ENCODE measurements around the gene PRAMEF20.
"Not testable (repeated sequence)": the region's sequence is repeated elsewhere in the genome, so short reads cannot be mapped to it uniquely, and the experiment has no call there.

DNA sequence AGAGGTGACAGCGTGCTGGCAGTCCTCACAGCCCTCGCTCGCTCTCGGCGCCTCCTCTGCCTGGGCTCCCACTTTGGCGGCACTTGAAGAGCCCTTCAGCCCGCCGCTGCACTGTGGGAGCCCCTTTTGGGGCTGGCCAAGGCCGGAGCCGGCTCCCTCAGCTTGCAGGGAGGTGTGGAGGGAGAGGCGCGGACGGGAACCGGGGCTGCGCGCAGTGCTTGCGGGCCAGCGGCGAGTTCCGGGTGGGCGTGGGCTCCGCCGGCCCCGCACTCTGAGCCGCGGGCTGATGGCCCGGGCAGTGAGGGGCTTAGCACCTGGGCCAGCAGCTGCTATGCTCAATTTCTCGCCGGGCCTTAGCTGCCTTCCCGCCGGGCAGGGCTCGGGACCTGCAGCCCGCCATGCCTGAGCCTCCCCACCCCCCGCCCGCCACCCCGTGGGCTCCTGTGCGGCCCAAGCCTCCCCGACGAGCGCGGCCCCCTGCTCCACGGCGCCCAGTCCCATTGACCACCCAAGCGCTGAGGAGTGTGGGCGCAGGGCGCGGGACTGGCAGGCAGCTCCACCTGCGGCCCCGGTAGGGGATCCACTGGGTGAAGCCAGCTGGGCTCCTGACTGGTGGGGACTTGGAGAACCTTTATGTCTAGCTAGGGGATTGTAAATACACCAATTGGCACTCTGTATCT lies 29.0 kb downstream of the PRAMEF20 start:
- not testable (repeated sequence) for TF ChIP-seq FOXM1 (IDR thresholded peaks at IDR 0.05; ENCODE audit: low read depth, low read length); RBBP5 (conservative IDR thresholded peaks at IDR 0.05); JUNB (IDR thresholded peaks at IDR 0.05); ELK1 (IDR thresholded peaks at IDR 0.05; ENCODE audit: low read depth, low read length); EZH2 (IDR thresholded peaks at IDR 0.05; ENCODE audit: borderline replicate concordance, control insufficient read depth, low read depth, low read length); POLR2AphosphoS5 (IDR thresholded peaks at IDR 0.05; ENCODE audit: low read length); POLR2A (IDR thresholded peaks at IDR 0.05; ENCODE audit: low read depth, low read length); JUND (IDR thresholded peaks at IDR 0.05; ENCODE audit: low read depth, low read length); MXI1 (IDR thresholded peaks at IDR 0.05; ENCODE audit: low read depth, low read length); REST (IDR thresholded peaks at IDR 0.05; ENCODE audit: low read depth, low read length); TAF1 (IDR thresholded peaks at IDR 0.05; ENCODE audit: borderline replicate concordance, low read depth, low read length); KDM1A (IDR thresholded peaks at IDR 0.05; ENCODE audit: borderline replicate concordance)
- TF ChIP-seq, protein P1, sequence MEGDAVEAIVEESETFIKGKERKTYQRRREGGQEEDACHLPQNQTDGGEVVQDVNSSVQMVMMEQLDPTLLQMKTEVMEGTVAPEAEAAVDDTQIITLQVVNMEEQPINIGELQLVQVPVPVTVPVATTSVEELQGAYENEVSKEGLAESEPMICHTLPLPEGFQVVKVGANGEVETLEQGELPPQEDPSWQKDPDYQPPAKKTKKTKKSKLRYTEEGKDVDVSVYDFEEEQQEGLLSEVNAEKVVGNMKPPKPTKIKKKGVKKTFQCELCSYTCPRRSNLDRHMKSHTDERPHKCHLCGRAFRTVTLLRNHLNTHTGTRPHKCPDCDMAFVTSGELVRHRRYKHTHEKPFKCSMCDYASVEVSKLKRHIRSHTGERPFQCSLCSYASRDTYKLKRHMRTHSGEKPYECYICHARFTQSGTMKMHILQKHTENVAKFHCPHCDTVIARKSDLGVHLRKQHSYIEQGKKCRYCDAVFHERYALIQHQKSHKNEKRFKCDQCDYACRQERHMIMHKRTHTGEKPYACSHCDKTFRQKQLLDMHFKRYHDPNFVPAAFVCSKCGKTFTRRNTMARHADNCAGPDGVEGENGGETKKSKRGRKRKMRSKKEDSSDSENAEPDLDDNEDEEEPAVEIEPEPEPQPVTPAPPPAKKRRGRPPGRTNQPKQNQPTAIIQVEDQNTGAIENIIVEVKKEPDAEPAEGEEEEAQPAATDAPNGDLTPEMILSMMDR (IDR thresholded peaks at IDR 0.05 in 2 of 3, conservative IDR thresholded peaks at IDR 0.05 in 1 of 3; ENCODE audit: control insufficient read depth in 2 of 3, extremely low read depth in 1 of 3, insufficient read depth in 1 of 3, low read depth in 3 of 3, low read length in 3 of 3), result not testable (repeated sequence)
- TF ChIP-seq, protein P2, sequence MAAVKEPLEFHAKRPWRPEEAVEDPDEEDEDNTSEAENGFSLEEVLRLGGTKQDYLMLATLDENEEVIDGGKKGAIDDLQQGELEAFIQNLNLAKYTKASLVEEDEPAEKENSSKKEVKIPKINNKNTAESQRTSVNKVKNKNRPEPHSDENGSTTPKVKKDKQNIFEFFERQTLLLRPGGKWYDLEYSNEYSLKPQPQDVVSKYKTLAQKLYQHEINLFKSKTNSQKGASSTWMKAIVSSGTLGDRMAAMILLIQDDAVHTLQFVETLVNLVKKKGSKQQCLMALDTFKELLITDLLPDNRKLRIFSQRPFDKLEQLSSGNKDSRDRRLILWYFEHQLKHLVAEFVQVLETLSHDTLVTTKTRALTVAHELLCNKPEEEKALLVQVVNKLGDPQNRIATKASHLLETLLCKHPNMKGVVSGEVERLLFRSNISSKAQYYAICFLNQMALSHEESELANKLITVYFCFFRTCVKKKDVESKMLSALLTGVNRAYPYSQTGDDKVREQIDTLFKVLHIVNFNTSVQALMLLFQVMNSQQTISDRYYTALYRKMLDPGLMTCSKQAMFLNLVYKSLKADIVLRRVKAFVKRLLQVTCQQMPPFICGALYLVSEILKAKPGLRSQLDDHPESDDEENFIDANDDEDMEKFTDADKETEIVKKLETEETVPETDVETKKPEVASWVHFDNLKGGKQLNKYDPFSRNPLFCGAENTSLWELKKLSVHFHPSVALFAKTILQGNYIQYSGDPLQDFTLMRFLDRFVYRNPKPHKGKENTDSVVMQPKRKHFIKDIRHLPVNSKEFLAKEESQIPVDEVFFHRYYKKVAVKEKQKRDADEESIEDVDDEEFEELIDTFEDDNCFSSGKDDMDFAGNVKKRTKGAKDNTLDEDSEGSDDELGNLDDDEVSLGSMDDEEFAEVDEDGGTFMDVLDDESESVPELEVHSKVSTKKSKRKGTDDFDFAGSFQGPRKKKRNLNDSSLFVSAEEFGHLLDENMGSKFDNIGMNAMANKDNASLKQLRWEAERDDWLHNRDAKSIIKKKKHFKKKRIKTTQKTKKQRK (IDR thresholded peaks at IDR 0.05; ENCODE audit: low read depth, low read length), result not testable (repeated sequence)

Measured in GM12878 (cell line).